A549 treated with Mapracorat at 1 μM for 4 hours (cell line): ENCODE results near the gene LIPG. TPM values are rescaled to one million over a fixed set of nuclear protein-coding genes. Genes with fewer than 3 reads are reported as not detected.

Source experiments
- total RNA-seq: library from RNA; stranded (reverse); fragments of 200-300 nt; extraction: Qiagen RNA extraction; gene quantifications from 5 replicates; pipeline ENCODE4 v1.2.3, GENCODE V29; 2022

Gene LIPG
- 0.16 to 0.41 TPM (median 0.21 TPM) in 5 replicates for total RNA-seq

DNA sequence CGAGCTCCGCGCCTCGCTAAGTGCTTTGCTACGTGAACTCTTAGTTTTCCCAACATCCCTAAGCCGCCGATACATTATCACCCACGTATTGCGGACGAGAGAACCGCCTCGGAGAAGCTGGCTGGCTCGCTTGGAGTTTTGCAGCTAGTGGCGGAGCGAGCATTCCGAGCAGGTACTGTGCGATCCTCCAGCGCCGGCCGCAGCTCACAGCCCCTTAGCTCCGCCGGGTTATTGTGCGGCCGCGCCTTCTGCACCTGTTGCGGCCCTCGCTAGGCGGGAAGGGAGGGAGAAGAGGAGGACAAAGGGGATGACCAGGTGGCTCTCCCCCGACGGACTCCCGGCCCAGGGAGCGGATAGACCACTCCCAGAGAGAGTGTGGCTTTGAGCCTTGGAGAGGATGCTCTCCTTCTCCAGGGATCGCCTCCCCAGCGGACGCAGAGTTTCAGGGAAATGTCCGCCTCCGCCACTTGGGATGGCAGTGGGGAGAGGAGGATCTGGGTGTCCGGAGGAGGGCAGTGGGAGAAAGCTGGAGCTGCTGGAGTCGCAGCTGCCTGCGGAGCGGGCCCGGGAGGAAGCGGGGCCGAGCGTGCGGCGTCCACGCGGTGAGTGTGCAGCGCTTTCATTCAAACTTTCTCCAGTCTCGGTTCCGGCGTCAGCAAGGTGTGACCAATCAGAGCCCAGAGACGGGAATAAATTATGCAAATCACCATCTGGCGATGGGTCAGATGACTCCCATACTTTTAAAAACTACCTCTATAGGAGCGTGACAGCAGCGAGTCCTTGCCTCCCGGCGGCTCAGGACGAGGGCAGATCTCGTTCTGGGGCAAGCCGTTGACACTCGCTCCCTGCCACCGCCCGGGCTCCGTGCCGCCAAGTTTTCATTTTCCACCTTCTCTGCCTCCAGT is at the start of gene LIPG:
TSS of gene LIPG (plus strand) at position 769 of the 905 bp plus-strand sequence. CDS start 252 bp downstream, outside the sequence.

Other genes starting within 250 kb of the LIPG start
- 7.4 to 15.2 TPM (median 11.7 TPM) in 5 replicates for gene DYM, start 101.4 kb upstream of the LIPG start, total RNA-seq
- gene C18orf32, start 74.8 kb upstream of the LIPG start, total RNA-seq, result 18.1 to 25.6 TPM (median 22.0 TPM) in 5 replicates
- 1,402 to 2,156 TPM (median 1,479 TPM) in 5 replicates for gene RPL17, start 69.6 kb upstream of the LIPG start, total RNA-seq